ENCODE measurements around the gene DHX40.
"Not testable (repeated sequence)": the region's sequence is repeated elsewhere in the genome, so short reads cannot be mapped to it uniquely, and the experiment has no call there.

- not testable (repeated sequence) for TF ChIP-seq CTCF (conservative IDR thresholded peaks at IDR 0.05 in 1 of 2, IDR thresholded peaks at IDR 0.05 in 1 of 2; ENCODE audit: low read depth in 1 of 2, low read length in 2 of 2); EZH2 (IDR thresholded peaks at IDR 0.05; ENCODE audit: low read length, missing control alignments)
Measured at GRCh38 chr17:59548985-59549384, 16.4 kb upstream of the DHX40 start.
